Measurements from ENCODE around the gene SHISA7.
A peak's percentile ranks its signal among the peaks of the same experiment; 100 is the strongest.
"Not testable (repeated sequence)": the region's sequence is repeated elsewhere in the genome, so short reads cannot be mapped to it uniquely, and the experiment has no call there.

SHISA7 gene

DNA sequence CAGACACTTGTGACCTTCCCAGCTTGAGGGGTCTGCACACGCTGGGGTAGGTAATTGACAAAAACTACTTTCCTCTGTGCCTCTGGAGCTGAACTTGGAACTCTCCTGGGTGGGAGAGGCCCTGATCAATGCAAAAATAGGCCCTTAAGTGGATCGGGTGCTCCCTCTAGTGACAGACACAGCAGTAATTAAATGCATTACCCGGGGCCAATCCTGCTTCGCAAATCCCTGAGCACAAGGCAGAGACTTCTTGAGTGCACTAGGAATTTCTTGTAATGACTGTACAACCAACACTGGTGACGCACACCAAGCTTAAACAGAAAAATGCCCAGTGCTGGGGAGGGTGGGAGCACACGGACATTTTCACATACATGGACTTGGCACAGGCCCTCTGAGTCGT lies 24.9 kb downstream of the SHISA7 start:
- H3K27ac ChIP-seq (ENCODE audit: low read length), result no peak overlapping the region
- peaks cover 9% of the 10 kb centered on the region for H3K27me3 ChIP-seq (ENCODE audit: control insufficient read depth, insufficient read depth, low read length)
- no peak overlapping the region for H3K9ac ChIP-seq (ENCODE audit: low read length)
- H3K4me3 ChIP-seq (ENCODE audit: low read length), result no peak overlapping the region
- H3K36me3 ChIP-seq (ENCODE audit: control insufficient read depth, low read depth, low read length), result no peaks in the 10 kb centered on the region
- H3K9me3 ChIP-seq (ENCODE audit: control insufficient read depth, low read depth, low read length), result no peaks in the 10 kb centered on the region
- H3K4me1 ChIP-seq (ENCODE audit: control insufficient read depth, low read depth, low read length), result peaks cover 4% of the 10 kb centered on the region

DNA sequence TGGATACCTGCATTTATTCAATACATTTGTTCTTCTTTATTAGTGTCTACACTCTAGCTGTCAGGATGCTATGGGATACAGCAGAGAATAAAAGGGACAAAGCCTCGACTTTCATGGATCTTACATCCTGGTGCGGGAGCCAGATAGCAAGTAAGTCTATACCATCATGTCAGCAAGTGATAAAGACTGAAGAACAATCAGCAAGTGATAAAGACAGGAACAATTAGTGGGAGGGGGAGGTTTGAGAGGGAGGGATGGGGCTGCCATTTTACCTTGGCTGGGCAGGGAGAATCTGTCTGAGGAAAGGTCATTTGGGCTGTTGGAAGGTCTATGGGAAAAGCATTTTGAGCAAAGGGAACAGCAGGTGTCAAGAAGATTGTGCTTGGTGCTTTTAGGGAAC lies 32.9 kb downstream of the SHISA7 start:
- Histone ChIP-seq H3K4me3 (ENCODE audit: low read length) (no peak overlapping the region), H3K4me1 (ENCODE audit: control insufficient read depth, low read depth, low read length) (peaks cover 19% of the 10 kb centered on the region), H3K9ac (ENCODE audit: low read length) (no peak overlapping the region), H3K27me3 (ENCODE audit: control insufficient read depth, insufficient read depth, low read length) (no peaks in the 10 kb centered on the region), H3K9me3 (ENCODE audit: control insufficient read depth, low read depth, low read length) (no peaks in the 10 kb centered on the region), H3K36me3 (ENCODE audit: control insufficient read depth, low read depth, low read length) (peaks cover 16% of the 10 kb centered on the region), H3K27ac (ENCODE audit: low read length) (no peak overlapping the region)

DNA sequence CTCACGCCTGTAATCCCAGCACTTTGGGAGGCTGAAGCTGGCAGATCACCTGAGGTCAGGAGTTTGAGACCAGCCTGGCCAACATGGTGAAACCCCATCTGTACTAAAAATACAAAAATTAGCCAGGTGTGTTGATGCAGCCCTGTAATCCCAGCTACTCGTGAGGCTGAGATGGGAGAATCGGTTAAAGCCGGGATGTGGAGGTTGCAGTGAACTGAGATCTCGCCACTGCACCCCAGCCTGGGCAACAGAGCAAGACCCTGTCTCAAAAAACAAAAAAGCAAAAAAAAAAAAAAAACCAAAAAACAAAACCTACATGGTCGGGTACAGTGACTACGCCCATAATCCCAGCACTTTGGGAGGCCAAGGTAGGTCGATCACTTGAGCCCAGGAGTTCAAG lies 33.9 kb downstream of the SHISA7 start:
- not testable (repeated sequence) for H3K9ac ChIP-seq (ENCODE audit: low read length); H3K27ac ChIP-seq (ENCODE audit: low read length)

DNA sequence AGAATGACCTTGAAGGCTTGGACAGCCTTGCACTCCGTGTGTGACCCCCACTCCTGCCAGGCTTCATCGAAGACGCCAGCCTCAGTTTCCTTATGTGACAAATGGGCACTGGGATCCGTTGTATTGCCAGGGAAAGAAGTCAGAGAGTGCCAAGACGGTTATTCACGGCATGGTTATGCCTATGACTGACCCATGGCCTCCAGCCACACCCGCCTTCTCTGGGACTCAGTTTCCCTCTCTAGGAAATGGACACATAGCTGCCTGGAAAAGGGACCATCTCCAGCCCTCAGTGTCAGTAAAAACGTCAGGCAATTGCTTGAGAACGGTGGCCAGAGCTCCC lies 34.6 kb downstream of the SHISA7 start:
- Histone ChIP-seq H3K36me3 (ENCODE audit: control insufficient read depth, low read depth, low read length) (peaks cover 29% of the 10 kb centered on the region), H3K27me3 (ENCODE audit: control insufficient read depth, insufficient read depth, low read length) (no peaks in the 10 kb centered on the region), H3K9ac (ENCODE audit: low read length) (peak overlapping the region; percentile 46), H3K9me3 (ENCODE audit: control insufficient read depth, low read depth, low read length) (no peaks in the 10 kb centered on the region), H3K27ac (ENCODE audit: low read length) (peak overlapping the region; percentile 93), H3K4me1 (ENCODE audit: control insufficient read depth, low read depth, low read length) (peaks cover 19% of the 10 kb centered on the region), H3K4me3 (ENCODE audit: low read length) (peak overlapping the region; percentile 45)

More for the DNA sequence above, 33.9 kb downstream of the SHISA7 start:
- H3K4me1 ChIP-seq (ENCODE audit: control insufficient read depth, low read depth, low read length), result peaks cover 19% of the 10 kb centered on the region
- not testable (repeated sequence) for H3K9me3 ChIP-seq (ENCODE audit: control insufficient read depth, low read depth, low read length); H3K27me3 ChIP-seq (ENCODE audit: control insufficient read depth, insufficient read depth, low read length); H3K4me3 ChIP-seq (ENCODE audit: low read length)
- H3K36me3 ChIP-seq (ENCODE audit: control insufficient read depth, low read depth, low read length), result peaks cover 24% of the 10 kb centered on the region

DNA sequence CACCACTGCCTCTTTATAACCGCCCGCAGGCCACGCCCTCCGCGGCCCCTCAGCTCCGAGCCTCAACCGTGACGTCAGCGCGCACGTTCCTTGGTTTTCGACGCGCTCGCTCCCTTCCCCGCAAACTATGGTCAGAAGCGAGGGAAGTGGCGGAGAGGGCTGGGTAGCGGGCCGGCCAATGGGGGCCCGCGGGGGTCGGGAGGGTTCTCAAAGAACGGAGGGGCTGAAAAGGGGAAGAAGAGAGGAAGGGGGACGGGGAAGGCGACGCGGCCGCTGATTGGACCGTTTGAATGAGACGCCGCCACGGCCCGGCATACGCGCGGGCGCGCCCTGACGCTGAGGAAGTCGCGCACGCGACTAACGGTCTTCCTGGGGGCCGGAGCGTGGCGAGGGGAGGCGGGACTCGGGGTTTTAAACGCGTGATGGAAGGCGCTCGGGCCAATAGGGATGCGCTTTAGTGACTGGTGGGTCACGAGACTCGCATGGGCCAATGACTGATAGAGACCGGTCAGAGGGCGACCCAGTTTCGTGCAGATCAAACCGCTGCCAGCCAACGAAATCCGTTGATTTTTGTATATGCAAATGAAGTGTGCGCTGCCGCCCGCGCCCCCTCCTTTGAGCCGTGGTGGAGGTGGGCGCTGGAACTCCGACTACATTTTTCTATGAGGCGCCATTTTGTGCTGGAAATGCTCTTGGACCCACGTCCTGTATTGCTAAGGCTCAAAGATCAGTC lies 35.1 kb downstream of the SHISA7 start:
- Histone ChIP-seq H3K9me3 (ENCODE audit: control insufficient read depth, low read depth, low read length) (no peaks in the 10 kb centered on the region), H3K9ac (ENCODE audit: low read length) (peak overlapping the region; percentile 86), H3K4me1 (ENCODE audit: control insufficient read depth, low read depth, low read length) (peaks cover 19% of the 10 kb centered on the region), H3K27me3 (ENCODE audit: control insufficient read depth, insufficient read depth, low read length) (no peaks in the 10 kb centered on the region), H3K36me3 (ENCODE audit: control insufficient read depth, low read depth, low read length) (peaks cover 34% of the 10 kb centered on the region), H3K4me3 (ENCODE audit: low read length) (peak overlapping the region; percentile 82), H3K27ac (ENCODE audit: low read length) (peak overlapping the region; percentile 94)

DNA sequence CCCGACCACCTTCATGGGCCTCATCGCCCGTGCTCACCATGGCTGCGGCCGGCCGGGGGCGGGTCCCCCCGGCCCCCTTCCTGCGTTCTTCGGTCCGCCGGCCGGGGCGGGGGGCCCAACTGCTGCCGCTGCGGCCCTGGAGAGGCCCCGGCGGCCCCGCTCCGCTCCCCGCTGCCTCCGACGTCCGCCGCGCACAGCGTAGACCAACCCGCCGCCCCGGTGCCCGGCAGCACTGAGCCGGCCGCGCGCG lies 35.6 kb downstream of the SHISA7 start, which contains the start of gene UBE2S:
TSS of gene UBE2S (minus strand) at position 239 of the 250 bp plus-strand sequence. CDS start at position 40, 199 bp downstream.
- H3K9ac ChIP-seq (ENCODE audit: low read length), result peak within 1 kb of the TSS; percentile 86
- H3K36me3 ChIP-seq (ENCODE audit: control insufficient read depth, low read depth, low read length), result peaks cover 39% of the 10 kb centered on the region
- peak within 1 kb of the TSS; percentile 82 for H3K4me3 ChIP-seq (ENCODE audit: low read length)
- peak within 1 kb of the TSS; percentile 94 for H3K27ac ChIP-seq (ENCODE audit: low read length)
- H3K9me3 ChIP-seq (ENCODE audit: control insufficient read depth, low read depth, low read length); H3K27me3 ChIP-seq (ENCODE audit: control insufficient read depth, insufficient read depth, low read length): not testable (repeated sequence)
- H3K4me1 ChIP-seq (ENCODE audit: control insufficient read depth, low read depth, low read length), result peaks cover 19% of the 10 kb centered on the region

DNA sequence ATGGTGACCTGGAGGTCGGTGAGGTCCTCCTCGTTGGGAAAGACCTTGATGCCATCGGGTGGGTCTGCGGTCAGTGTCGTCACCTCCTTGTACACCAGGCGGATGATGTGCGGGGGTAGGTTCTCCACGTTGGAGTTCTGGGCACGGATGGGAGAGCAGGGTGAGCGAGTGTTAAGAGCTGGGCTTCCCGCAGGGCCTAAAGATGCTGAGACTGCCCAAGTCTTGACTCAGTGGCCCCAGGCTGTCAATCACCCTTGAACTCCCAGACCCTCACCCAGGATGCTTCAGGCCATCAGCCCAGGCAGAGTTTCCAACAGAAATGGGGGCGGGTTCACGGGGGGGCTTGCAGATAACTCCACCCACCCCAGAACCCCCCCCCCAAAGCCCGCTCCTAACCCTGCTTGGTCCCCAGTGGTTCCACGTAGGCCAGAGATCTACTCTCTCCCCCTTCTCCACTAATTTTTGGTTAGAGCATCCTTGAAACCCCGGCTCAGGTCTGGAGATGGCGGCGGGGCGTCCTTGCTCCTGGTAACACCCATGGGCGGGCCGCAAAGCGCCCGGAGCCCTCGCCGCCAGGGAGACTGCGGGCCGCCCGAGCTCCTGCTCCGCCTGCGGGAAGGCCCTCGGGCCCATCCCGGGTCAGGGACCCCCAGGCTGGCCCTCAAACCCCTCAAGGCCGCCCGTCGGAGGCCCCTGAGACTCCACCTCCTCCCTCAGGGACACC lies 36.1 kb downstream of the SHISA7 start:
- Histone ChIP-seq H3K4me3 (ENCODE audit: low read length) (peak overlapping the region; percentile 82), H3K27ac (ENCODE audit: low read length) (no peak overlapping the region), H3K36me3 (ENCODE audit: control insufficient read depth, low read depth, low read length) (peaks cover 44% of the 10 kb centered on the region), H3K27me3 (ENCODE audit: control insufficient read depth, insufficient read depth, low read length) (no peaks in the 10 kb centered on the region), H3K9ac (ENCODE audit: low read length) (peak overlapping the region; percentile 86), H3K4me1 (ENCODE audit: control insufficient read depth, low read depth, low read length) (peaks cover 19% of the 10 kb centered on the region), H3K9me3 (ENCODE audit: control insufficient read depth, low read depth, low read length) (no peaks in the 10 kb centered on the region)

DNA sequence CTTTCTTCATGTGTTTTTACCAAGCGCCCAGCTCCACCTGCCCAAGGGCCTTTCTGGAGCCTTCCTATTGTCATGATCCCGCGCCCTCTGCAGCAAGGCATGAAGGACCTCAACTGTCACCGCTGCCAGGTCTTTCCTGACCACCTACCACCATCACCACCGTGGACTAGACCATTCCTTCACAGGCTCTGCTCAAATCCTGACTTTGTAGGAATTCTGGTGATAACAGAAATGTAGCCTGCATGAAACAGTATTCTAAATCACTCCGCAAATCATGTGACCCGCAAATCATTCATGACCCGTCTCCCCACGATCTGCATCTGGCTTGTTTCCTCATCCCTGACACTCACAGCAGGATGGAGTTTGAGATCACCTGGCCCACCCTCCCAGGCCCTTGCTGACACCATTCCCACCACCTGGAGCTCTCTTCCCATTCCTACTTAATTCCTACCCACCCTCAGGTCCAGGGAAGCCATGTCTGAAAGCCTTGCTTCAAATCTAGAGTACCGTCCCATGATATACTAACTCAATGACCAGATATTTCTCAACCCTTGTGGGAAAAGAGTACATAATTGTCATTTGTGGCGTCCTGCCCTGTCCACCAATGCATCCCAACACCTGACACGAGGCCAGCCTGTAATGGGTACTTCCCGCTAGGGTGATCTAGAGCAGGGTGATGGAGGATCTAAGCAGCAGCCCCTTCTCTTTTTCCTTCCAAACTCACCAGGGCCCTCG lies 36.8 kb downstream of the SHISA7 start:
- Histone ChIP-seq H3K36me3 (ENCODE audit: control insufficient read depth, low read depth, low read length) (peaks cover 51% of the 10 kb centered on the region), H3K27me3 (ENCODE audit: control insufficient read depth, insufficient read depth, low read length) (no peaks in the 10 kb centered on the region), H3K27ac (ENCODE audit: low read length) (no peak overlapping the region), H3K9ac (ENCODE audit: low read length) (no peak overlapping the region), H3K4me1 (ENCODE audit: control insufficient read depth, low read depth, low read length) (peaks cover 19% of the 10 kb centered on the region), H3K9me3 (ENCODE audit: control insufficient read depth, low read depth, low read length) (no peaks in the 10 kb centered on the region), H3K4me3 (ENCODE audit: low read length) (peak overlapping the region; percentile 82)

DNA sequence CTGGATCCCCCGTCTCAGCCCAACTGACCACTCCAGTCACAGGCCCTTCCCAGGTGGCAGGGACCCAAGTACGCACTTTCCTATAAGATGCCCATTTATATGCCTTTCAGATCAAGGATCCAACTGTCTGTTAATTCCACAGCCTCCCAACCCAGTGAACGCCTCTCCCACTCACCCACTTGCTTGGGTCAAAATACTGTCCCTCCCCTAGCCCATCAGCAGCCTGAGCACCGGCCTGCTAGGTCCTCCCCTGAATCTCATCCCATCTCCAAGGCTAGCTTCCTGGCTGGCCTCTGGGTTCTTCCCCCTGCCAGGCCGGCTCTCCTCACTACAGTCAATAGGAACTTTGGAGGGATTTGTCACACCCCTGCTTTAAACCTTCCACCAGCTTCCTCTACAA lies 37.5 kb downstream of the SHISA7 start:
- Histone ChIP-seq H3K4me1 (ENCODE audit: control insufficient read depth, low read depth, low read length) (peaks cover 19% of the 10 kb centered on the region), H3K27me3 (ENCODE audit: control insufficient read depth, insufficient read depth, low read length) (no peaks in the 10 kb centered on the region), H3K9me3 (ENCODE audit: control insufficient read depth, low read depth, low read length) (no peaks in the 10 kb centered on the region), H3K4me3 (ENCODE audit: low read length) (peak overlapping the region; percentile 82), H3K27ac (ENCODE audit: low read length) (no peak overlapping the region), H3K36me3 (ENCODE audit: control insufficient read depth, low read depth, low read length) (peaks cover 57% of the 10 kb centered on the region), H3K9ac (ENCODE audit: low read length) (no peak overlapping the region)

DNA sequence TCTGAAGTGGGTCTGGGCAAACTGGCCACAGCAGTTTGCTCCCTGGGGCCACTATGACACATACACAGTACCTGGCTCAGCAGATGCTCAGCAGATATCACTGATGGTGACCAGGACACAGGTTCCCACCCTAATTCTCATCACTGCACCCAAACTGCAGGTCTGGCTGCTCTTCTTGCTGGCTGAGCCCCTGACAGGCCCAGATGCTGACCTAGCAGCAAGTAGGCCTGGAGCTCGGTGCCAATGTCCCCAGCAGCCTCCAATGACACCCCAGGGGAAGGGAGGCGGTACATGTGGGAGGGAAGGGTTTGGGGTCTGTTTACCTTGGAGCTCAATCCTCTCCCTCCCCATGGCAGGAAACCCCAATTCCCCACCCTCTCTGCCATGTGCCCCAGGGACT lies 40.6 kb downstream of the SHISA7 start:
- peaks cover 14% of the 10 kb centered on the region for H3K4me1 ChIP-seq (ENCODE audit: control insufficient read depth, low read depth, low read length)
- H3K27me3 ChIP-seq (ENCODE audit: control insufficient read depth, insufficient read depth, low read length), result no peaks in the 10 kb centered on the region
- peaks cover 62% of the 10 kb centered on the region for H3K36me3 ChIP-seq (ENCODE audit: control insufficient read depth, low read depth, low read length)
- no peaks in the 10 kb centered on the region for H3K9me3 ChIP-seq (ENCODE audit: control insufficient read depth, low read depth, low read length)
- H3K27ac ChIP-seq (ENCODE audit: low read length), result no peak overlapping the region
- no peak overlapping the region for H3K4me3 ChIP-seq (ENCODE audit: low read length)
- H3K9ac ChIP-seq (ENCODE audit: low read length), result no peak overlapping the region

DNA sequence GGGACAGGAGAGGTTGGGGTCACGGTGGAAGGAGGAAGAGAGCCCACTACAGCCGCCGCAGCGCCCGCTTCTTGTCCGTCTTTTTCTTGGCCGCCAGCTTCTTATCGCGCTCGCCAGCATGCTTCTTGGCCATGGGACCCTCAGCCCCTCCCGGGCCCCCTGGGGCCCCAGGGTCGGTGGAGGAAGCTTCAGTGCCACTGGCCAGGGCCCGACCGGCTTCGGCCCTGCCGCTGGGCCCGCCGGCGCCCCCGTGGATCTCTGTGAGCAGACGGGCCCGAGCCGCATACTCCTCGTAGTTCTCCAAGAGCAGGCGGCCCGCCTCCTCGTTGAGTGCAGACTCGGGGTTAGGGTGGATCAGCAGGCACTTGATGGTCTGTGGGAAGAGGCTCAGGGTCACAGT lies 41.7 kb downstream of the SHISA7 start:
- H3K9me3 ChIP-seq (ENCODE audit: control insufficient read depth, low read depth, low read length); H3K9ac ChIP-seq (ENCODE audit: low read length): not testable (repeated sequence)
- H3K36me3 ChIP-seq (ENCODE audit: control insufficient read depth, low read depth, low read length), result peaks cover 58% of the 10 kb centered on the region

More for the DNA sequence above, 41.7 kb downstream of the SHISA7 start:
- peaks cover 10% of the 10 kb centered on the region for H3K4me1 ChIP-seq (ENCODE audit: control insufficient read depth, low read depth, low read length)
- H3K27ac ChIP-seq (ENCODE audit: low read length); H3K4me3 ChIP-seq (ENCODE audit: low read length); H3K27me3 ChIP-seq (ENCODE audit: control insufficient read depth, insufficient read depth, low read length): not testable (repeated sequence)

Measured in iPS-18a (cell line).